Keratinocyte (primary cell): Measurements from ENCODE around the gene KDM3A. TPM values are rescaled to one million over a fixed set of nuclear protein-coding genes. Genes with fewer than 3 reads are reported as not detected.
A peak's percentile ranks its signal among the peaks of the same experiment; 100 is the strongest.

Experiments
- DNase-seq: peaks from one replicate; pipeline ENCODE4 v3.0.0-alpha.2; 2011; ENCODE audit warnings: low read depth, missing footprints, low spot score
- FAIRE-seq: peaks from 2 replicates; lab custom pipeline; 2011; peaks lifted over from hg19 to GRCh38; lab: Jason Lieb, UNC
- H2AFZ ChIP-seq: 2 replicates; pipeline ENCODE4 v1.6.0; 2012; ENCODE audit warnings: low read length, control low read depth, inconsistent platforms; ENCODE audit not compliant: control insufficient read depth
- H3K27ac ChIP-seq: 2 replicates; pipeline ENCODE4 v1.5.1; 2011; ENCODE audit warnings: low read length; ENCODE audit not compliant: control insufficient read depth, insufficient read depth
- H3K27me3 ChIP-seq: 3 replicates; pipeline ENCODE4 v1.6.0; 2011; ENCODE audit warnings: low read length; ENCODE audit not compliant: control insufficient read depth, insufficient read depth; ENCODE audit errors: extremely low read depth
- H3K36me3 ChIP-seq, 2 experiments: 2 replicates in 1 of 2; 3 replicates in 1 of 2; pipeline ENCODE4 v1.5.1; 2011; ENCODE audit warnings: low read length in 2 of 2, mild to moderate bottlenecking in 1 of 2; ENCODE audit not compliant: control insufficient read depth in 2 of 2, insufficient read depth in 2 of 2; ENCODE audit errors: extremely low read depth in 1 of 2
- H3K4me1 ChIP-seq: 3 replicates; pipeline ENCODE4 v1.5.1; 2011; ENCODE audit warnings: low read length; ENCODE audit not compliant: control insufficient read depth, insufficient read depth; ENCODE audit errors: extremely low read depth
- H3K4me2 ChIP-seq: 3 replicates; pipeline ENCODE4 v1.6.0; 2011; ENCODE audit warnings: low read depth, low read length; ENCODE audit not compliant: control insufficient read depth, insufficient read depth; ENCODE audit errors: extremely low read depth
- H3K4me3 ChIP-seq, 3 experiments: fragments of 200-600 bp in 1 of 3; sonication (generic) in 1 of 3; 2 replicates in 2 of 3; 3 replicates in 1 of 3; pipeline ENCODE4 v1.5.1; 2011 to 2016; ENCODE audit warnings: low read length in 3 of 3, mild to moderate bottlenecking in 3 of 3, control low read depth in 2 of 3, inconsistent platforms in 1 of 3, low read depth in 1 of 3, mixed read lengths in 1 of 3, mixed run types in 1 of 3, moderate library complexity in 1 of 3; ENCODE audit not compliant: control insufficient read depth in 2 of 3, insufficient read depth in 2 of 3; ENCODE audit errors: extremely low read depth in 1 of 3
- H3K79me2 ChIP-seq: 2 replicates; pipeline ENCODE4 v1.6.0; 2012; ENCODE audit warnings: low read length; ENCODE audit not compliant: control insufficient read depth, insufficient read depth
- H3K9ac ChIP-seq: 3 replicates; pipeline ENCODE4 v1.6.0; 2011; ENCODE audit warnings: low read length; ENCODE audit not compliant: control insufficient read depth, insufficient read depth; ENCODE audit errors: extremely low read depth
- H3K9me1 ChIP-seq: 3 replicates; pipeline ENCODE4 v1.6.0; 2011; ENCODE audit warnings: low read length; ENCODE audit not compliant: control insufficient read depth, insufficient read depth; ENCODE audit errors: extremely low read depth
- H3K9me3 ChIP-seq: 2 replicates; pipeline ENCODE4 v1.5.1; 2012; ENCODE audit warnings: low read depth, low read length; ENCODE audit not compliant: control insufficient read depth
- H4K20me1 ChIP-seq: 3 replicates; pipeline ENCODE4 v1.6.0; 2011; ENCODE audit warnings: low read length; ENCODE audit not compliant: control insufficient read depth, insufficient read depth; ENCODE audit errors: extremely low read depth
- CTCF ChIP-seq, 3 experiments: IDR thresholded peaks in 1 of 3; conservative IDR thresholded peaks in 1 of 3; optimal IDR thresholded peaks in 1 of 3; 2 replicates in 2 of 3; 3 replicates in 1 of 3; pipeline versions ENCODE3 to v1.5.1; 2011; ENCODE audit warnings: low read length in 3 of 3, mild to moderate bottlenecking in 3 of 3, moderate library complexity in 2 of 3, control low read depth in 1 of 3, inconsistent platforms in 1 of 3; ENCODE audit not compliant: insufficient read depth in 2 of 3; ENCODE audit errors: extremely low read depth in 1 of 3
- EZH2 ChIP-seq: IDR thresholded peaks from one replicate; pipeline ENCODE4 v1.6.1; 2012; ENCODE audit warnings: inconsistent platforms, mild to moderate bottlenecking, low read length, moderate library complexity
- dilution Hi-C: fragments of 300-500 bp; cut with MboI; formaldehyde crosslinking; loops from one replicate; pipeline ENCODE4 v1.7.0; 2020; ENCODE audit warnings: low sequenced_read_pairs; ENCODE audit not compliant: extremely low pct_ligation_motif_present
- polyA plus RNA-seq, 5 experiments: library from polyadenylated mRNA; depleted of rRNA in 3 of 5; stranded (reverse) in 3 of 5; stranded (forward) in 1 of 5; unstranded in 1 of 5; fragments of >200 nt; gene quantifications; 1 replicate in 1 of 5; 2 replicates in 3 of 5; 3 replicates in 1 of 5; pipeline versions ENCODE4 v1.2.1 to v1.2.3, GENCODE V29; 2011 to 2012; ENCODE audit warnings: missing spikeins in 2 of 5, low read depth in 1 of 5, low replicate concordance in 1 of 5

The KDM3A gene
- polyA plus RNA-seq, 1 donor (not counting 4 experiments of a cell fraction or from before 2014, with no cell fraction given) = 32.9 TPM

GRCh38 chr2:86400321-86400720, 40.9 kb upstream of the KDM3A start:
- H3K27me3 ChIP-seq = no peaks in the 10 kb centered on the region
- H4K20me1 ChIP-seq = no peaks in the 10 kb centered on the region
- no peak for FAIRE-seq
- H2AFZ ChIP-seq = no peak overlapping the region
- no peak for DNase-seq
- H3K27ac ChIP-seq = no peak overlapping the region
- H3K4me3 ChIP-seq = no peak overlapping the region
- no peak overlapping the region for H3K9ac ChIP-seq
- no peaks in the 10 kb centered on the region for H3K79me2 ChIP-seq
- H3K4me1 ChIP-seq = no peaks in the 10 kb centered on the region
- no peaks in the 10 kb centered on the region for H3K9me1 ChIP-seq
- H3K36me3 ChIP-seq = no peaks in the 10 kb centered on the region
- dilution Hi-C loops = no loop called here
- no peak overlapping the region for H3K4me2 ChIP-seq
- H3K9me3 ChIP-seq = no peaks in the 10 kb centered on the region
- TF ChIP-seq CTCF (optimal IDR thresholded peaks at IDR 0.05 in 1 of 3, IDR thresholded peaks at IDR 0.05 in 1 of 3, conservative IDR thresholded peaks at IDR 0.05 in 1 of 3; ENCODE audit: extremely low read depth in 1 of 3, insufficient read depth in 2 of 3, low read length in 3 of 3) (peak in 2 of 3 experiments; percentile 7 to 23), EZH2 (no peak)

- no peak for DNase-seq
- no peaks in the 10 kb centered on the region for H3K9me1 ChIP-seq
- TF ChIP-seq EZH2 (no peak), CTCF (optimal IDR thresholded peaks at IDR 0.05 in 1 of 3, IDR thresholded peaks at IDR 0.05 in 1 of 3, conservative IDR thresholded peaks at IDR 0.05 in 1 of 3; ENCODE audit: extremely low read depth in 1 of 3, insufficient read depth in 2 of 3, low read length in 3 of 3) (no peak)
- H3K9ac ChIP-seq = no peak overlapping the region
- H3K27ac ChIP-seq = no peak overlapping the region
- no peaks in the 10 kb centered on the region for H3K79me2 ChIP-seq
- peaks cover 2% of the 10 kb centered on the region for H3K27me3 ChIP-seq
- no peak overlapping the region for H3K4me2 ChIP-seq
- H3K9me3 ChIP-seq = no peaks in the 10 kb centered on the region
- no peaks in the 10 kb centered on the region for H4K20me1 ChIP-seq
- H3K4me3 ChIP-seq = no peak overlapping the region
- H2AFZ ChIP-seq = no peak overlapping the region
- H3K4me1 ChIP-seq = no peaks in the 10 kb centered on the region
- no peaks in the 10 kb centered on the region for H3K36me3 ChIP-seq
- FAIRE-seq = no peak
- dilution Hi-C loops = no loop called here
Measured at GRCh38 chr2:86410581-86410980, 30.6 kb upstream of the KDM3A start.
